HEK293 (cell line): ENCODE results near the gene FAM209B.

Source experiments
- CTCF ChIA-PET: fragments of 350-600 bp; formaldehyde crosslinking; extraction: SDS; loops from one replicate; lab custom pipeline; 2021; ENCODE audit warnings: antibody characterized with exemption; lab: Yijun Ruan, JAX
- POLR2A ChIA-PET: fragments of 300-600 bp; formaldehyde crosslinking; extraction: SDS; loops from one replicate; lab custom pipeline; 2020; ENCODE audit warnings: antibody characterized with exemption, inconsistent platforms; lab: Yijun Ruan, JAX
- H3K27ac ChIP-seq: fragments of 200-500 bp; sonication (Bioruptor generic); 2 replicates; pipeline ENCODE4 v1.5.1; 2014; ENCODE audit warnings: low read depth, low read length, control low read depth, inconsistent platforms; ENCODE audit errors: extremely low read depth
- H3K36me3 ChIP-seq, 2 experiments: fragments of 200-500 bp in 1 of 2; sonication (Bioruptor generic) in 1 of 2; 1 replicate in 1 of 2; 2 replicates in 1 of 2; pipeline ENCODE4 v1.5.1; 2014 to 2017; ENCODE audit warnings: inconsistent platforms in 2 of 2, low read length in 2 of 2; ENCODE audit not compliant: control insufficient read depth in 2 of 2, insufficient read depth in 1 of 2
- H3K4me1 ChIP-seq: fragments of 200-500 bp; sonication (Bioruptor generic); 2 replicates; pipeline ENCODE4 v1.5.1; 2014; ENCODE audit warnings: mild to moderate bottlenecking, low read length, inconsistent platforms; ENCODE audit not compliant: control insufficient read depth, insufficient read depth
- H3K4me3 ChIP-seq: 2 replicates; pipeline ENCODE4 v1.5.1; 2011; ENCODE audit warnings: low read depth, mild to moderate bottlenecking, control low read depth, low read length, moderate library complexity
- H3K9me3 ChIP-seq: fragments of 200-500 bp; sonication (Bioruptor generic); 2 replicates; pipeline ENCODE4 v1.5.1; 2014; ENCODE audit warnings: low read depth, low read length, inconsistent platforms; ENCODE audit not compliant: control insufficient read depth, insufficient read depth
- BCL11A ChIP-seq: fragments of 450-650 bp; formaldehyde crosslinking; IDR thresholded peaks from 2 replicates; pipeline ENCODE4 v1.5.1; 2016; ENCODE audit warnings: low read depth, missing biosample characterization, missing genetic modification characterization
- CTCF ChIP-seq: fragments of 450-650 bp; formaldehyde crosslinking; IDR thresholded peaks from 2 replicates; pipeline ENCODE4 v1.5.1; 2016; ENCODE audit warnings: missing biosample characterization, missing genetic modification characterization
- GFI1B ChIP-seq: fragments of 450-650 bp; formaldehyde crosslinking; IDR thresholded peaks from 2 replicates; pipeline ENCODE4 v1.5.1; 2016; ENCODE audit warnings: missing biosample characterization, missing genetic modification characterization
- HIC1 ChIP-seq: fragments of 450-650 bp; formaldehyde crosslinking; IDR thresholded peaks from 2 replicates; pipeline ENCODE4 v1.5.1; 2016; ENCODE audit warnings: missing biosample characterization, missing genetic modification characterization
- INSM2 ChIP-seq: fragments of 450-650 bp; formaldehyde crosslinking; IDR thresholded peaks from 2 replicates; pipeline ENCODE4 v1.5.1; 2016; ENCODE audit warnings: missing biosample characterization, missing genetic modification characterization
- KLF8 ChIP-seq: fragments of 450-650 bp; formaldehyde crosslinking; IDR thresholded peaks from 2 replicates; pipeline ENCODE4 v1.5.1; 2016; ENCODE audit warnings: missing biosample characterization, missing genetic modification characterization
- MZF1 ChIP-seq: fragments of 450-650 bp; formaldehyde crosslinking; IDR thresholded peaks from 2 replicates; pipeline ENCODE4 v1.5.1; 2017; ENCODE audit warnings: missing biosample characterization, missing genetic modification characterization, borderline replicate concordance
- OVOL3 ChIP-seq: fragments of 450-650 bp; formaldehyde crosslinking; IDR thresholded peaks from 2 replicates; pipeline ENCODE4 v1.5.1; 2016; ENCODE audit warnings: missing biosample characterization, missing genetic modification characterization
- ZBTB44 ChIP-seq: fragments of 450-650 bp; IDR thresholded peaks from 2 replicates; pipeline ENCODE4 v1.5.1; 2018; ENCODE audit warnings: missing biosample characterization, mild to moderate bottlenecking, missing genetic modification characterization
- ZBTB48 ChIP-seq: fragments of 450-650 bp; formaldehyde crosslinking; IDR thresholded peaks from 2 replicates; pipeline ENCODE4 v1.5.1; 2016; ENCODE audit warnings: missing biosample characterization, missing genetic modification characterization
- ZFP69B ChIP-seq: fragments of 450-650 bp; formaldehyde crosslinking; IDR thresholded peaks from 2 replicates; pipeline ENCODE4 v1.5.1; 2016; ENCODE audit warnings: missing biosample characterization, missing genetic modification characterization
- ZNF169 ChIP-seq: fragments of 450-650 bp; formaldehyde crosslinking; IDR thresholded peaks from 2 replicates; pipeline ENCODE4 v1.5.1; 2016; ENCODE audit warnings: missing biosample characterization, missing genetic modification characterization
- ZNF2 ChIP-seq: fragments of 450-650 bp; formaldehyde crosslinking; IDR thresholded peaks from 2 replicates; pipeline ENCODE4 v1.5.1; 2016; ENCODE audit warnings: missing biosample characterization, missing genetic modification characterization
- ZNF221 ChIP-seq: fragments of 450-650 bp; formaldehyde crosslinking; IDR thresholded peaks from 2 replicates; pipeline ENCODE4 v1.5.1; 2017; ENCODE audit warnings: missing biosample characterization, missing genetic modification characterization, borderline replicate concordance
- ZNF23 ChIP-seq: fragments of 450-650 bp; formaldehyde crosslinking; IDR thresholded peaks from 2 replicates; pipeline ENCODE4 v1.5.1; 2016; ENCODE audit warnings: missing biosample characterization, missing genetic modification characterization, borderline replicate concordance
- ZNF350 ChIP-seq: fragments of 450-650 bp; formaldehyde crosslinking; IDR thresholded peaks from 2 replicates; pipeline ENCODE4 v1.5.0; 2017; ENCODE audit warnings: missing biosample characterization, mild to moderate bottlenecking, missing genetic modification characterization
- ZNF449 ChIP-seq: fragments of 450-650 bp; formaldehyde crosslinking; IDR thresholded peaks from 2 replicates; pipeline ENCODE4 v1.5.1; 2017; ENCODE audit warnings: missing biosample characterization, mild to moderate bottlenecking, missing genetic modification characterization, moderate library complexity
- ZNF585B ChIP-seq: fragments of 450-650 bp; formaldehyde crosslinking; IDR thresholded peaks from 2 replicates; pipeline ENCODE4 v1.5.1; 2016; ENCODE audit warnings: missing biosample characterization, missing genetic modification characterization
- ZNF610 ChIP-seq: fragments of 450-650 bp; formaldehyde crosslinking; IDR thresholded peaks from 2 replicates; pipeline ENCODE4 v1.5.1; 2016; ENCODE audit warnings: missing biosample characterization, missing genetic modification characterization, borderline replicate concordance
- ZNF624 ChIP-seq: fragments of 450-650 bp; formaldehyde crosslinking; IDR thresholded peaks from 2 replicates; pipeline ENCODE4 v1.5.1; 2017; ENCODE audit warnings: missing biosample characterization, missing genetic modification characterization
- ZNF670 ChIP-seq: fragments of 450-650 bp; formaldehyde crosslinking; IDR thresholded peaks from 2 replicates; pipeline ENCODE4 v1.5.1; 2016; ENCODE audit warnings: missing biosample characterization, missing genetic modification characterization, low read depth
- ZNF837 ChIP-seq: fragments of 450-650 bp; formaldehyde crosslinking; IDR thresholded peaks from 2 replicates; pipeline ENCODE4 v1.5.1; 2016; ENCODE audit warnings: missing biosample characterization, missing genetic modification characterization
- ZSCAN23 ChIP-seq: fragments of 450-650 bp; formaldehyde crosslinking; IDR thresholded peaks from 2 replicates; pipeline ENCODE4 v1.5.1; 2016; ENCODE audit warnings: missing biosample characterization, missing genetic modification characterization

The FAM209B gene

GRCh38 chr20:56488566-56488965 lies 44.5 kb upstream of the FAM209B start (continued):
- no peak for TF ChIP-seq ZNF449
- no peak for TF ChIP-seq GFI1B
- TF ChIP-seq ZNF624 (tag by site-specific recombination), result no peak
- no peak for TF ChIP-seq ZNF837
- TF ChIP-seq ZNF610 (tag by site-specific recombination), result no peak

- POLR2A ChIA-PET, result no interaction called here
- Histone ChIP-seq H3K9me3 (no peaks in the 10 kb centered on the region), H3K27ac (no peak overlapping the region), H3K4me1 (no peaks in the 10 kb centered on the region), H3K4me3 (no peak overlapping the region), H3K36me3 (peaks cover 0 to 30% of the 10 kb centered on the region in 2 experiments; a peak in 1 of 3 replicates)
- no peak for TF ChIP-seq OVOL3 (tag by site-specific recombination)
- no peak for TF ChIP-seq HIC1
- no peak for TF ChIP-seq MZF1
- no peak for TF ChIP-seq BCL11A (tag by site-specific recombination)
- TF ChIP-seq ZNF670 (tag by site-specific recombination), result no peak
- no peak for TF ChIP-seq ZNF2
- TF ChIP-seq ZNF169 (tag by site-specific recombination), result no peak
- no peak for TF ChIP-seq INSM2 (tag by site-specific recombination)
- no peak for TF ChIP-seq ZNF221 (tag by site-specific recombination)
- no peak for TF ChIP-seq ZSCAN23 (tag by site-specific recombination)
- TF ChIP-seq ZNF350 (tag by site-specific recombination), result no peak
- CTCF ChIA-PET, result no interaction called here
Observed at GRCh38 chr20:56501116-56501515, 31.9 kb upstream of the FAM209B start.

GRCh38 chr20:56503916-56504315 lies 29.1 kb upstream of the FAM209B start:
- Histone ChIP-seq H3K36me3 (peaks cover 0 to 8% of the 10 kb centered on the region in 2 experiments; a peak in 1 of 3 replicates), H3K4me3 (no peak overlapping the region), H3K27ac (no peak overlapping the region), H3K9me3 (no peaks in the 10 kb centered on the region), H3K4me1 (no peaks in the 10 kb centered on the region)
- ChIA-PET POLR2A (no interaction called here), CTCF (interaction anchor here (1.3 kb wide), 1 partner anchor 11 kb away, joined by 4 read pairs; no protein-coding TSS in a partner anchor)
- TF ChIP-seq ZFP69B (tag by site-specific recombination), result no peak
- no peak for TF ChIP-seq KLF8 (tag by site-specific recombination)
- TF ChIP-seq ZBTB48 (tag by site-specific recombination), result no peak
- TF ChIP-seq ZBTB44 (tag by site-specific recombination), result no peak
- no peak for TF ChIP-seq CTCF (tag by site-specific recombination)
- TF ChIP-seq ZNF585B, result no peak
- no peak for TF ChIP-seq ZNF23
